HG03378 (cell line): Measurements from ENCODE around the gene HCST.
A peak's percentile ranks its signal among the peaks of the same experiment; 100 is the strongest.
"Not testable (repeated sequence)": the region's sequence is repeated elsewhere in the genome, so short reads cannot be mapped to it uniquely, and the experiment has no call there.

Experiments
- ATAC-seq: cut with Tn5 transposase; IDR thresholded peaks from one replicate; pipeline ENCODE4 v1.9.1; 2021; ENCODE audit warnings: mild to moderate bottlenecking, moderate library complexity; ENCODE audit not compliant: unreplicated experiment

The HCST gene

DNA sequence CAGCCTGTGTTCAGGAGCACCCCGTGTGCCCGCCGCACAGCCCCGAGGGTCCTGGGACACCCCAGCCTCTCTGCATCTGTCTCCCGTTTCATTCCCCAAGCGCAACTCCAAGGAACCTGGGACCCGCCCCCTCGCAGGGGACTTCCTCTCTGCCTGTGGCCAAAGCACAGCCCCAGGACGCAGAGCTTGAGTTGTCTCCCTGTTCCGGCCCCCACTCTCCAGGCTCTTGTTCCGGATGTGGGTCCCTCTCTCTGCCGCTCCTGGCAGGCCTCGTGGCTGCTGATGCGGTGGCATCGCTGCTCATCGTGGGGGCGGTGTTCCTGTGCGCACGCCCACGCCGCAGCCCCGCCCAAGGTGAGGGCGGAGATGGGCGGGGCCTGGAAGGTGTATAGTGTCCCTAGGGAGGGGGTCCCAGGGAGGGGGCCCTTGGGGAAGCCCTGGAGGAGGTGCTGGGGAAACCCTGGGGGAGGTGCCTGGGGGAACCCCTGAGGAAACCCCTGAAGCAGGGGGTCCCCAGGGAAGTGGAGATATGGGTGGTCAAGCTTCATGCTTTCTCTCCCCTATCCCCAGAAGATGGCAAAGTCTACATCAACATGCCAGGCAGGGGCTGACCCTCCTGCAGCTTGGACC lies 1.3 kb downstream of the HCST start:
- ATAC-seq, result no peak

DNA sequence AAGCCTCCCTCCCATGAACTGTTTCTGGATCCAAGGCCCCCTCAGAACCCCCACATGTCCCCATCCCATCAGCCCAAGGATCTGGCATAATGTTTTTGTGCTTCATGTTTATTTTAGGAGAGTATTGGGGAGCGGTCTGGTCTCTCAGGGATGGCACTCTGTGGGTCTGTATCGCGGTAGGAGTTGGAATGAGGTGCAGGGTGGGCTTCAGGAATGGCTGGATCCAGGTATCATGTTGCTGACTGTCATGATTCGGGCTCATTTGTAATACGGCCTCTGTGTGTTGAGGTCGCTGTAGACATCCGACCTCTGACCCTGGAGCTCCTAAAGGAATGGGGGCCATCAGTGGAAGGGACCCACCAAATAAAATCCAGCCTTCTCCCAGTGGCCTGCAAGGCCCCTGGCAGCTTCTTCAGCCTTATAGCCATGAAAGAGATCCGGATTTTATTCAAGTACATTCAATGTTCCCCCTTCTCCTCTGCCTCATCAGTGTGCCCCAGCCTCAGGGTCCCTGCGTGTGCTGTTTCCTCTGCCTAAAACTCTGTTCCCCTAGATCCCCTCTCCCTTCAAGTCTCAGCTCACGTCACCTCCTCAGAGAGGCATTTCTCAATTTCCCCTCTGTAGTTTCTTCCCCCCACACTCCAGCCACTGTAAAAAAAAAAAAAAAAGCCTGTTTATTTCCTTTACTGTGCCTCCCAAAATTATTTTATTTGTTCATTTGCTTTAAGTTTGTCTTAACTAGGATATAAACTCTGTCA lies 2.2 kb downstream of the HCST start:
- ATAC-seq, result no peak

DNA sequence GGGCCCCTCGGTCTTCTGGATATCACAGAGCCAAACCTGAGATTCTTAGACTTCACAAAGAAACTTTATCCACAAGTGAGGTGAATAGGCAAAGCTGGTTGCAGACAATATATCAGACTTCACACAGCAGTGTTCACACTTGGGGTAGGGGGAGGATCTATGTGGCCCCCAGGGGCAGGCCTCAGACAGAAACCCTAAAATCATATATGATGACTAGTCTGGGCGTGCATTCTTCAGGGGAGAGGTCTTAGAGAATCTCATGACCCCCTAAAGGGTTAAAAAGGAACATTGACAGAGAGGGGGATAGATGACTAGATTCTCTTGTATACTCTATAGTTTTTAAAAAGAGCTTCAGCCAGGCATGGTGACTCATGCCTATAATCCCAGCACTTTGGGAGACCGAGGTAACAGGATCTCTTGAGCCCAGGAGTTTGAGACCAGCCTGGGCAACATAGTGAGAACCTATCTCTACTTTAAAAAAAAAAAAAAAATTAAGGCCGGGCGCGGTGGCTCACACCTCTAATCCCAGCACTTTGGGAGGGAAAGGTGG lies 2.9 kb downstream of the HCST start:
- no peak for ATAC-seq

DNA sequence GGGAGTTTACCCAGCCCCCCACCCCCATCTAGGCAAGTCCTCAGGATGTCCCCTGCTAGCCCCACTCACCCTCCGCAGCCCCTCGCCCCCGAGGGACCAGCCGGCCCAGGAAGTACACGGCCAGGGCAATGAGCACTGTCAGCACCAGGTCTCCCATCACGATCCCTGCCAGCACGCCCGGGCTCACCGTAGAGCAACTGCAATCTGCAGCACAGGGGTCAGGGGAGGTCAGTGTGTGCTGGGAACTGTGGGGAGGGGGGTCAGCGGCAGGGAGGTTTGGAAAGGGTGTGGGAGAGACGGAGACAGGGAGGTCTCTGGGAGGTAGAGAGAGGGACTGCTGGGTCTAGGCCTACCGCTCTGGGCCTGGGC lies 5.0 kb downstream of the HCST start:
- no peak for ATAC-seq

GRCh38 chr19:35908010-35908441 lies 5.7 kb downstream of the HCST start, which contains the start of gene TYROBP:
Gene TYROBP (minus strand): TSS chr19:35908295. CDS start chr19:35908228, 67 bp downstream.
- no peak for ATAC-seq

GRCh38 chr19:35908973-35909683 lies 6.8 kb downstream of the HCST start:
- no peak for ATAC-seq

- no peak for ATAC-seq
Observed at GRCh38 chr19:35909684-35910035, 7.3 kb downstream of the HCST start.

- not testable (repeated sequence) for ATAC-seq
Observed at GRCh38 chr19:35910355-35910754, 8.0 kb downstream of the HCST start.

- ATAC-seq, result no peak
Observed at GRCh38 chr19:35911173-35911572, 8.8 kb downstream of the HCST start.

- ATAC-seq, result no peak
Observed at GRCh38 chr19:35911790-35912189, 9.5 kb downstream of the HCST start.

GRCh38 chr19:35913589-35913988 lies 11.3 kb downstream of the HCST start:
- ATAC-seq, result no peak

DNA sequence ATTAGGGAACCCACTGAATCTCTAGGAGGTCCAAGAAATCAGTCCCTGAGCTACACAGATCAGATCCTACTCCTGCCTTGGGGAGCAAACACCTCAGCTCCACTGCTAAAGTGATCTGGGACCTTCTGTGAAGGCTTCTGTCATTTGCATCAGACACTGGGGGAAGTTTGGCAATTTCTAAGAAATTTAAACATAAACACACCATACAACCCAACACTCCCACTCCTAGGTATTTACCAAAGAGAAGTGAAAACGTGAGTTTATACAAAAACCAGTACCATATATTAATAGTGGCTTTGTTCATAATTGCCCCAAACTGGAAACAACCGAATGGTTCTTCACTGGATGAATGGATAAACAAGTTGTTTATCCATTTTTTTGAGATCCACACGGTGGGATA lies 13.1 kb downstream of the HCST start:
- no peak for ATAC-seq

DNA sequence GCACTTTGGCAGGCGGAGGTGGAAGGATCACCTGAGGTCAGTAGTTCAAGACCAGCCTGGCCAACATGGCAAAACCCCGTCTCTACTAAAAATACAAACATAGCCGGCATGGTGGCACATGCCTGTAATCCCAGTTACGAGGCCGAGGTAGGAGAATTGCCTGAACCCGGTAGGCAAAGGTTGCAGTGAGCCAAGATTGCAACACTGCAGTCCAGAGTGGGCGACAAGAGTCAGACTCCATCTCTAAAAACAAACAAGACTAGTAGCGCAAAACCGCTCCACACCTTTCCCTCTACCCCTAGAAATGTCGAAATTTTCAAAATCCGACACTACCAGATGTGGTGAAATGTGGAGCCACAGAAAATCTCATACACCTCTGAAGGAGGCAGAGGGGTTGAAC lies 17.0 kb downstream of the HCST start:
- no peak for ATAC-seq

DNA sequence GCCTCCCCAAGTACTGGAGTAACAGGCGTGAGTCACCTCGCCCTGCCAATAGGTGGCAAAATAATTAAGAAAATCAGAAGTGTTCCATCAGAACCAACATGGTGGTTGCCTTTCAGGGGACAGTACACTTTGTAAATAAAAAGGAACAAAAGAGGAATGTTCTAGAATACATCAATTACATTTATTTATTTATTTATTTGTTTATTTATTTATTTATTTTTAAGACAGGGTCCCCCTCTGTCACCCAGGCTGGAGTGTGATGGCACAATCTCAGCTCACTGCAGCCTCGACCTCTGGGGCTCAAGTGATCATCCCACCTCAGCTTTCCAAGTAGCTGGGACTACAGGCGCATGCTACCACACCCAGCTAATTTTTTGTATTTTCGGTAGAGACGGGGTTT lies 18.7 kb downstream of the HCST start:
- no peak for ATAC-seq

GRCh38 chr19:35925501-35925900 lies 23.2 kb downstream of the HCST start:
- ATAC-seq, result no peak

DNA sequence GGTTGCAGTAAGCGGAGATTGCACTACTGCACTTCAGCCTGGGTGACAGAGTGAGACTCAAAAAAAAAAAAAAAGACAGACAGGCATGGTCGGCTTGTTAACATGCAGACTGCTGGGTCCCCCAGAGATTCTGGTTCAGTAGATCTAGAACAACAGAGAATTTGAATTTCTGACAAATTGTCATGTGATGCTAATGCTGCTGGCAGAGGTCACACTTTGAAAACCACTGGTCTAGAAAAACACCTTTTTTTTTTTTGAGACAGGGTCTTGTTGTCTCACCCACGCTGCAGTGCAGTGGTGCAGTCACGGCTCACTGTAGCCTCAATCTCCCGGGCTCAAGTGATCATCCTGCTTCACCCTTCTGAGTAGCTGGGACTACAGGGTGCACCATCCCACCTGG lies 26.2 kb downstream of the HCST start:
- no peak for ATAC-seq

DNA sequence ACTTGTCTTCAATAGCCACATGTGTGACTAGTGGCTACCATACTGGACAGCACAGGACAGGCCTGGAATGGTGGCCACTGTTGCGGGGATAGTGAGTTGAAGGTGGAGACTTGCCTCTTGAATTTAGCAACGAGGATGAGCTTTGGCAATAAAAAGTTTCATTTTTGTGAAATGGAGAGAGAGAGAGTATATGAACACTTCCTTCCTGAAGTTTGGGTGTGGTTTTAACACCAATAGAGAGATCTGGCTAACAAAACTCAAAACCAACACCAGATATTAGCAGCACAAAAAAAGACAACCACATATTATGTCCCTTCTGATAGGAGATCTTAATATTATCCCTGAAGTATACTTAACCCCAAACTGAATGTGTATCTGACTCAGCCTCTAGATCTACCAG lies 27.5 kb downstream of the HCST start:
- ATAC-seq, result no peak

DNA sequence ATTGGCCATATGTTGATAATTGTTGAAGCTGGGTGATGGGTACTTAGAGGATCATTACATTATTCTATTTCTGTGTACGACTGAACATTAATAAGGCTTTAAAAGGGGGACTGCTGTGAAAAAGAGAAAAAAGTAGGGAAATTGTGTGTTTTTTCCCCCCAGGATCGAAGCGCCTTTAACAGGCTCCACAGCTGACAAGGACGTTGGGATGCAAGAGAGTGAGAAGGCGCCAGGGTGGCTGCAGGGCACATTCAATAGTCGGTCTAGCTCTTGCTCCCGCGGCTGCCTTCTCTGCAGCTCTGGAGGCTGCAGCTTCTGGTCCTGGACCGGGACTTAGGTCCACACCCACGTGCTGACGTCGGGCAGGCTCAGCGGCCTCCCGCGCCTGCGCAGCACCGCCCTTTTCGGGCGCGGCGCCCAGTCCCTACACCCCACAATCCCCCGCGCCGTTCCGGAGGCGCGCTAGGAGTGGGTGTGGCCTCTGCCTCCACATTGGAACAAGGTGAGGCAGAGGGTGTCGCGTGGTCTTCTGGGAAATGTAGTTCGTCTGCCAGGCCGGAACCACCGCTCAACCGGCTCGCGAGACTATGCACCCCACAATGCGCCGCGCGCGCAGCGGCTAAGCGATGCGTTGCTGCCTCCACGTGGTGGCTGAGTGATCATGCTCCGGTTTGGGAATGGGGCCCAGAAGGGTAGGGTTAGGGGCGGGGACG lies 29.0 kb downstream of the HCST start:
- ATAC-seq, result peak; percentile 88

- no peak for ATAC-seq
Observed at GRCh38 chr19:35931874-35932202, 29.5 kb downstream of the HCST start.

- ATAC-seq, result no peak
Observed at GRCh38 chr19:35932291-35932936, 30.1 kb downstream of the HCST start.
